Liver (tissue), 9 donors: Measurements from ENCODE around the gene TACR2. TPM values are rescaled to one million over a fixed set of nuclear protein-coding genes. Genes with fewer than 3 reads are reported as not detected.
A peak's percentile ranks its signal among the peaks of the same experiment; 100 is the strongest.

Experiments
- DNase-seq: peaks from one replicate; pipeline ENCODE4 v3.0.0-alpha.2; 2017; ENCODE audit warnings: low spot score
- H3K27ac ChIP-seq, 2 donors: one replicate each; pipeline ENCODE4 v1.7.0; 2013; ENCODE audit warnings: inconsistent platforms in 2 of 2, low read length in 2 of 2, control low read depth in 1 of 2, low read depth in 1 of 2, mild to moderate bottlenecking in 1 of 2
- H3K27me3 ChIP-seq, 4 donors: one replicate each; pipeline versions ENCODE4 v1.6.1 to v1.7.0; 2013; ENCODE audit warnings: low read length in 3 of 4, inconsistent platforms in 1 of 4, mild to moderate bottlenecking in 1 of 4, moderate library complexity in 1 of 4; ENCODE audit not compliant: control insufficient read depth in 4 of 4, insufficient read depth in 4 of 4
- H3K36me3 ChIP-seq, 4 donors: one replicate each; pipeline versions ENCODE4 v1.6.1 to v1.7.0; 2013; ENCODE audit warnings: low read length in 3 of 4, mild to moderate bottlenecking in 3 of 4, low read depth in 1 of 4, moderate library complexity in 1 of 4; ENCODE audit not compliant: control insufficient read depth in 4 of 4, insufficient read depth in 3 of 4
- H3K4me1 ChIP-seq, 4 donors: one replicate each; pipeline versions ENCODE4 v1.6.1 to v1.7.0; 2013; ENCODE audit warnings: low read length in 3 of 4, mild to moderate bottlenecking in 3 of 4, moderate library complexity in 1 of 4; ENCODE audit not compliant: control insufficient read depth in 4 of 4, insufficient read depth in 4 of 4
- H3K4me3 ChIP-seq, 3 donors: one replicate each; pipeline versions ENCODE4 v1.6.1 to v1.7.0; 2013; ENCODE audit warnings: low read length in 3 of 3, control low read depth in 1 of 3, low read depth in 1 of 3, mild to moderate bottlenecking in 1 of 3
- H3K9ac ChIP-seq, 2 donors: one replicate each; pipeline ENCODE4 v1.7.0; 2013; ENCODE audit warnings: low read length in 2 of 2, mild to moderate bottlenecking in 2 of 2, moderate library complexity in 2 of 2, control low read depth in 1 of 2, low read depth in 1 of 2
- H3K9me3 ChIP-seq, 4 donors: one replicate each; pipeline versions ENCODE4 v1.6.1 to v1.7.0; 2013; ENCODE audit warnings: low read length in 3 of 4; ENCODE audit not compliant: control insufficient read depth in 4 of 4
- FOXA1 ChIP-seq: IDR thresholded peaks from 2 replicates; pipeline ENCODE4 v1.6.1; 2016; ENCODE audit warnings: antibody characterized with exemption
- FOXA2 ChIP-seq: IDR thresholded peaks from 2 replicates; pipeline ENCODE4 v1.6.1; 2016; ENCODE audit warnings: antibody characterized with exemption
- GABPA ChIP-seq, 2 donors: IDR thresholded peaks in 1 of 2; conservative IDR thresholded peaks in 1 of 2; 2 replicates each; pipeline ENCODE4 v1.6.1; 2016; ENCODE audit warnings: antibody characterized with exemption in 2 of 2, mild to moderate bottlenecking in 1 of 2, moderate library complexity in 1 of 2
- HNF4A ChIP-seq, 2 donors: conservative IDR thresholded peaks; 2 replicates each; pipeline ENCODE4 v1.6.1; 2016; ENCODE audit warnings: antibody characterized with exemption in 2 of 2, mild to moderate bottlenecking in 2 of 2
- NR2F2 ChIP-seq: IDR thresholded peaks from 2 replicates; pipeline ENCODE4 v1.6.1; 2016; ENCODE audit warnings: antibody characterized with exemption
- RAD21 ChIP-seq, 2 donors: IDR thresholded peaks; 2 replicates each; pipeline ENCODE4 v1.6.1; 2016; ENCODE audit warnings: antibody characterized with exemption in 2 of 2, mild to moderate bottlenecking in 2 of 2
- REST ChIP-seq: IDR thresholded peaks from 2 replicates; pipeline ENCODE4 v1.6.1; 2016; ENCODE audit warnings: antibody characterized with exemption, mild to moderate bottlenecking
- TAF1 ChIP-seq: conservative IDR thresholded peaks from 2 replicates; pipeline ENCODE4 v1.6.1; 2016; ENCODE audit warnings: antibody characterized with exemption, mild to moderate bottlenecking
- YY1 ChIP-seq: IDR thresholded peaks from 2 replicates; pipeline ENCODE4 v1.6.1; 2016; ENCODE audit warnings: antibody characterized with exemption, mild to moderate bottlenecking
- WGBS: extraction: QIAGEN DNeasy Blood & Tissue Kit; methylation state at CpG from one replicate; pipeline ENCODE4 v1.1.7; 2013; 5-methylcytosine and 5-hydroxymethylcytosine counted together
- polyA plus RNA-seq, 2 donors: library from polyadenylated mRNA; stranded (reverse) in 1 of 2; unstranded in 1 of 2; fragments of 200-250 nt in 1 of 2; fragments of >200 nt in 1 of 2; fragmentation: Nextera tagmentation in 1 of 2; extraction: Ambion mirVana in 1 of 2; gene quantifications; one replicate each; pipeline versions ENCODE4 v1.2.1 to v1.2.3, GENCODE V29; 2013 to 2015
- total RNA-seq, 2 donors: library from RNA; depleted of rRNA; stranded (reverse); fragments of >200 nt; gene quantifications; one replicate each; pipeline ENCODE4 v1.2.3, GENCODE V29; 2014
- TF ChIP-seq, protein P1 (sequence below): fragments of 150-350 bp; IDR thresholded peaks from 2 replicates; pipeline ENCODE4 v1.5.1; 2017; ENCODE audit warnings: improper control_type of control experiment, low read depth, low read length; ENCODE audit not compliant: missing input control
- TF ChIP-seq, protein P2 (sequence below): IDR thresholded peaks from 2 replicates; pipeline ENCODE4 v1.6.1; 2016; ENCODE audit warnings: antibody characterized with exemption
- TF ChIP-seq, protein P3 (sequence below): IDR thresholded peaks from 2 replicates; pipeline ENCODE4 v1.6.1; 2016; ENCODE audit warnings: antibody characterized with exemption
- TF ChIP-seq, protein P4 (sequence below): IDR thresholded peaks from 2 replicates; pipeline ENCODE4 v1.6.1; 2016; ENCODE audit warnings: antibody characterized with exemption
- donor health status: healthy.
- donor health status: healthy.
- donor health status: healthy.
- donor health status: healthy.
- donor health status: healthy.

Gene TACR2
- total and polyA plus RNA-seq, 4 donors, result 0.08 to 0.18 (median 0.12) TPM; not detected in 1

DNA sequence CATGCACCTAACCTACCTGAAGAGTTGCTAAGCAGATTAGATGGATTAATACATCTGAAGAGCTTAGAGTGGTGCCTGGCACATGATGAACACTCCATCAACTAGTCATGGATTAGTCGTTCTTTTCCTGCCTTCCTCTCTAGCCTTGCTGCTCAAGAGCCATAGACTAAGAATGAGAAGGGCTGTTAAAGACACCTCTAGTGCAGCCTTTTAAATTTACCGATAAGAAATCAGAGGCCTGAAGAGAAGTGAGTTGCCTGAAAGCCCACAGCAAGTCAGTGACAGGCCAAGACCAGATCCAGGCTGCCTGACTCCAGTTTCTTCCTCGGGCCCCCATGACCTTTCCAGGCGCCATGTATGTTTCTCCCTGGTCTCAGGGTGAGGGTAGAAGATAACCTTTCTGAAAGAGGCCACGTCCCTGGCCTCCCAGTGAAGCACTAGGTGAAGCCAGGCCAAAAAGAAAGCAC is 41.1 kb upstream of the TACR2 start:
- H3K36me3 ChIP-seq, result no peaks in the 10 kb centered on the region
- H3K9ac ChIP-seq, result no peak overlapping the region
- H3K4me3 ChIP-seq, result no peak overlapping the region
- no peak for DNase-seq
- H3K9me3 ChIP-seq, result no peaks in the 10 kb centered on the region
- H3K4me1 ChIP-seq, result peaks cover 0 to 7% (median 2%) of the 10 kb centered on the region in 4 donors
- TF ChIP-seq NR2F2 (peak; percentile 81), GABPA (IDR thresholded peaks at IDR 0.05 in 1 of 2, conservative IDR thresholded peaks at IDR 0.05 in 1 of 2) (no peak)
- H3K27ac ChIP-seq, result peak overlapping the region in 1 of 2 donors; percentile 48
- 73% methylated on average over 5 of the region's 5 CpGs for WGBS
- H3K27me3 ChIP-seq, result no peaks in the 10 kb centered on the region

GRCh38 chr10:69456880-69457693 is 40.4 kb upstream of the TACR2 start:
- Histone ChIP-seq H3K36me3 (no peaks in the 10 kb centered on the region), H3K9me3 (no peaks in the 10 kb centered on the region), H3K27me3 (no peaks in the 10 kb centered on the region), H3K27ac (no peak overlapping the region), H3K9ac (no peak overlapping the region), H3K4me3 (no peak overlapping the region), H3K4me1 (peaks cover 0 to 7% (median 2%) of the 10 kb centered on the region in 4 donors)
- 90% methylated on average over 8 of the region's 8 CpGs for WGBS
- no peak for DNase-seq
- TF ChIP-seq, protein P1, sequence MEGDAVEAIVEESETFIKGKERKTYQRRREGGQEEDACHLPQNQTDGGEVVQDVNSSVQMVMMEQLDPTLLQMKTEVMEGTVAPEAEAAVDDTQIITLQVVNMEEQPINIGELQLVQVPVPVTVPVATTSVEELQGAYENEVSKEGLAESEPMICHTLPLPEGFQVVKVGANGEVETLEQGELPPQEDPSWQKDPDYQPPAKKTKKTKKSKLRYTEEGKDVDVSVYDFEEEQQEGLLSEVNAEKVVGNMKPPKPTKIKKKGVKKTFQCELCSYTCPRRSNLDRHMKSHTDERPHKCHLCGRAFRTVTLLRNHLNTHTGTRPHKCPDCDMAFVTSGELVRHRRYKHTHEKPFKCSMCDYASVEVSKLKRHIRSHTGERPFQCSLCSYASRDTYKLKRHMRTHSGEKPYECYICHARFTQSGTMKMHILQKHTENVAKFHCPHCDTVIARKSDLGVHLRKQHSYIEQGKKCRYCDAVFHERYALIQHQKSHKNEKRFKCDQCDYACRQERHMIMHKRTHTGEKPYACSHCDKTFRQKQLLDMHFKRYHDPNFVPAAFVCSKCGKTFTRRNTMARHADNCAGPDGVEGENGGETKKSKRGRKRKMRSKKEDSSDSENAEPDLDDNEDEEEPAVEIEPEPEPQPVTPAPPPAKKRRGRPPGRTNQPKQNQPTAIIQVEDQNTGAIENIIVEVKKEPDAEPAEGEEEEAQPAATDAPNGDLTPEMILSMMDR, result no peak
- TF ChIP-seq HNF4A (conservative IDR thresholded peaks at IDR 0.05) (no peak), RAD21 (IDR thresholded peaks at IDR 0.05) (no peak), FOXA2 (no peak), TAF1 (no peak)
- TF ChIP-seq, protein P2, sequence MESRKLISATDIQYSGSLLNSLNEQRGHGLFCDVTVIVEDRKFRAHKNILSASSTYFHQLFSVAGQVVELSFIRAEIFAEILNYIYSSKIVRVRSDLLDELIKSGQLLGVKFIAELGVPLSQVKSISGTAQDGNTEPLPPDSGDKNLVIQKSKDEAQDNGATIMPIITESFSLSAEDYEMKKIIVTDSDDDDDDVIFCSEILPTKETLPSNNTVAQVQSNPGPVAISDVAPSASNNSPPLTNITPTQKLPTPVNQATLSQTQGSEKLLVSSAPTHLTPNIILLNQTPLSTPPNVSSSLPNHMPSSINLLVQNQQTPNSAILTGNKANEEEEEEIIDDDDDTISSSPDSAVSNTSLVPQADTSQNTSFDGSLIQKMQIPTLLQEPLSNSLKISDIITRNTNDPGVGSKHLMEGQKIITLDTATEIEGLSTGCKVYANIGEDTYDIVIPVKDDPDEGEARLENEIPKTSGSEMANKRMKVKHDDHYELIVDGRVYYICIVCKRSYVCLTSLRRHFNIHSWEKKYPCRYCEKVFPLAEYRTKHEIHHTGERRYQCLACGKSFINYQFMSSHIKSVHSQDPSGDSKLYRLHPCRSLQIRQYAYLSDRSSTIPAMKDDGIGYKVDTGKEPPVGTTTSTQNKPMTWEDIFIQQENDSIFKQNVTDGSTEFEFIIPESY, result no peak
- TF ChIP-seq, protein P3, sequence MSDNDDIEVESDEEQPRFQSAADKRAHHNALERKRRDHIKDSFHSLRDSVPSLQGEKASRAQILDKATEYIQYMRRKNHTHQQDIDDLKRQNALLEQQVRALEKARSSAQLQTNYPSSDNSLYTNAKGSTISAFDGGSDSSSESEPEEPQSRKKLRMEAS, result no peak

GRCh38 chr10:69455006-69455763 is 38.5 kb upstream of the TACR2 start:
- peaks cover 0 to 12% (median 7%) of the 10 kb centered on the region in 4 donors for H3K4me1 ChIP-seq
- no peaks in the 10 kb centered on the region for H3K9me3 ChIP-seq
- no peaks in the 10 kb centered on the region for H3K27me3 ChIP-seq
- no peaks in the 10 kb centered on the region for H3K36me3 ChIP-seq
- no peak for DNase-seq
- no peak overlapping the region for H3K27ac ChIP-seq
- no peak overlapping the region for H3K9ac ChIP-seq
- 89% methylated on average over 10 of the region's 10 CpGs for WGBS
- no peak overlapping the region for H3K4me3 ChIP-seq
- TF ChIP-seq, protein P1, result no peak
- TF ChIP-seq FOXA2, result no peak
- TF ChIP-seq FOXA1, result no peak
- no peak for TF ChIP-seq YY1
- TF ChIP-seq, protein P3, result no peak
- TF ChIP-seq REST, result no peak
- TF ChIP-seq, protein P4, sequence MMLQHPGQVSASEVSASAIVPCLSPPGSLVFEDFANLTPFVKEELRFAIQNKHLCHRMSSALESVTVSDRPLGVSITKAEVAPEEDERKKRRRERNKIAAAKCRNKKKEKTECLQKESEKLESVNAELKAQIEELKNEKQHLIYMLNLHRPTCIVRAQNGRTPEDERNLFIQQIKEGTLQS, result no peak
- no peak for TF ChIP-seq GABPA (IDR thresholded peaks at IDR 0.05 in 1 of 2, conservative IDR thresholded peaks at IDR 0.05 in 1 of 2)
